Hepatocyte (in vitro differentiated cells): ENCODE results near the gene ACACB.

Experiments used
- EZH2 ChIP-seq: fragments of 200-600 bp; sonication (generic); IDR thresholded peaks from 2 replicates; pipeline ENCODE4 v1.6.1; 2016; ENCODE audit warnings: antibody characterized with exemption, mild to moderate bottlenecking, borderline replicate concordance
- TF ChIP-seq, protein P1 (sequence below): fragments of 200-600 bp; sonication (generic); IDR thresholded peaks from 2 replicates; pipeline ENCODE4 v1.5.1; 2016; ENCODE audit warnings: antibody characterized with exemption, mild to moderate bottlenecking; ENCODE audit not compliant: poor library complexity

GRCh38 chr12:109289551-109289950, 173.2 kb downstream of the ACACB start:
- TF ChIP-seq, protein P1, sequence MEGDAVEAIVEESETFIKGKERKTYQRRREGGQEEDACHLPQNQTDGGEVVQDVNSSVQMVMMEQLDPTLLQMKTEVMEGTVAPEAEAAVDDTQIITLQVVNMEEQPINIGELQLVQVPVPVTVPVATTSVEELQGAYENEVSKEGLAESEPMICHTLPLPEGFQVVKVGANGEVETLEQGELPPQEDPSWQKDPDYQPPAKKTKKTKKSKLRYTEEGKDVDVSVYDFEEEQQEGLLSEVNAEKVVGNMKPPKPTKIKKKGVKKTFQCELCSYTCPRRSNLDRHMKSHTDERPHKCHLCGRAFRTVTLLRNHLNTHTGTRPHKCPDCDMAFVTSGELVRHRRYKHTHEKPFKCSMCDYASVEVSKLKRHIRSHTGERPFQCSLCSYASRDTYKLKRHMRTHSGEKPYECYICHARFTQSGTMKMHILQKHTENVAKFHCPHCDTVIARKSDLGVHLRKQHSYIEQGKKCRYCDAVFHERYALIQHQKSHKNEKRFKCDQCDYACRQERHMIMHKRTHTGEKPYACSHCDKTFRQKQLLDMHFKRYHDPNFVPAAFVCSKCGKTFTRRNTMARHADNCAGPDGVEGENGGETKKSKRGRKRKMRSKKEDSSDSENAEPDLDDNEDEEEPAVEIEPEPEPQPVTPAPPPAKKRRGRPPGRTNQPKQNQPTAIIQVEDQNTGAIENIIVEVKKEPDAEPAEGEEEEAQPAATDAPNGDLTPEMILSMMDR: no peak
- no peak for TF ChIP-seq EZH2
